H1 (cell line): ENCODE data around the gene TSKU. TPM values are rescaled to one million over a fixed set of nuclear protein-coding genes. Genes with fewer than 3 reads are reported as not detected.

Experiments
- CTCF ChIA-PET: fragments of 300-600 bp; sonication (Branson Sonifier 250); formaldehyde crosslinking; loops from one replicate; lab custom pipeline; 2021; ENCODE audit not compliant: partially characterized antibody; lab: Charles Lee
- POLR2A ChIA-PET: fragments of 300-600 bp; sonication (Branson Sonifier 250); formaldehyde crosslinking; loops from one replicate; lab custom pipeline; 2021; ENCODE audit warnings: inconsistent platforms; ENCODE audit not compliant: partially characterized antibody; lab: Charles Lee
- DNase-seq, 2 experiments: peaks; one replicate each; pipeline versions ENCODE4 v3.0.0 to v3.0.0-alpha.2; 2010 to 2022; ENCODE audit warnings: low spot score in 2 of 2, low read depth in 1 of 2, mixed read lengths in 1 of 2
- FAIRE-seq: peaks from 2 replicates; lab custom pipeline; 2011; peaks lifted over from hg19 to GRCh38; lab: Jason Lieb, UNC
- H2AFZ ChIP-seq: 2 replicates; pipeline ENCODE4 v1.8.1; 2012; ENCODE audit warnings: low read length, inconsistent platforms
- H2AK5ac ChIP-seq: 2 replicates; pipeline ENCODE4 v1.6.1; 2013; ENCODE audit warnings: low read depth, low read length
- H2BK120ac ChIP-seq: replicated peaks from 2 replicates; pipeline ENCODE3; 2013; ENCODE audit warnings: low read depth, low read length, inconsistent platforms
- H2BK12ac ChIP-seq: 2 replicates; pipeline ENCODE4 v1.6.1; 2013; ENCODE audit warnings: low read depth, low read length
- H2BK15ac ChIP-seq: 2 replicates; pipeline ENCODE4 v1.6.1; 2013; ENCODE audit warnings: low read length
- H2BK20ac ChIP-seq: 2 replicates; pipeline ENCODE4 v1.6.1; 2013; ENCODE audit warnings: low read length
- H2BK5ac ChIP-seq: 2 replicates; pipeline ENCODE4 v1.6.1; 2013; ENCODE audit warnings: low read depth, low read length
- H3K14ac ChIP-seq: 2 replicates; pipeline ENCODE4 v1.6.1; 2013; ENCODE audit warnings: inconsistent platforms; ENCODE audit not compliant: insufficient read length
- H3K18ac ChIP-seq: 2 replicates; pipeline ENCODE4 v1.6.1; 2013; ENCODE audit warnings: low read length; ENCODE audit errors: extremely low read depth
- H3K23ac ChIP-seq: 2 replicates; pipeline ENCODE4 v1.6.1; 2013; ENCODE audit warnings: inconsistent platforms; ENCODE audit not compliant: insufficient read length
- H3K23me2 ChIP-seq: 2 replicates; pipeline ENCODE4 v1.6.1; 2013; ENCODE audit warnings: low read depth, low read length
- H3K27ac ChIP-seq: 2 replicates; pipeline ENCODE4 v1.6.1; 2011; ENCODE audit warnings: low read depth, low read length, inconsistent platforms
- H3K27me3 ChIP-seq, 4 experiments: replicated peaks in 1 of 4; 1 replicate in 1 of 4; 2 replicates in 3 of 4; pipeline versions ENCODE4 v1.6.1 to v1.8.1; 2011 to 2013; ENCODE audit warnings: low read length in 3 of 4, mild to moderate bottlenecking in 3 of 4, inconsistent platforms in 2 of 4, mixed read lengths in 2 of 4, moderate library complexity in 1 of 4; ENCODE audit not compliant: control insufficient read depth in 3 of 4, insufficient read depth in 3 of 4; ENCODE audit errors: extremely low read depth in 1 of 4
- H3K36me3 ChIP-seq, 4 experiments: 2 replicates each; pipeline versions ENCODE4 v1.6.1 to v1.8.1; 2011 to 2013; ENCODE audit warnings: mild to moderate bottlenecking in 4 of 4, low read length in 3 of 4, moderate library complexity in 2 of 4, control low read depth in 1 of 4, inconsistent platforms in 1 of 4; ENCODE audit not compliant: insufficient read depth in 4 of 4, control insufficient read depth in 2 of 4
- H3K4ac ChIP-seq: replicated peaks from 2 replicates; pipeline ENCODE3; 2013; ENCODE audit warnings: low read length, low read depth, mixed read lengths, inconsistent platforms; ENCODE audit not compliant: insufficient read length
- H3K4me1 ChIP-seq, 4 experiments: replicated peaks in 1 of 4; 1 replicate in 1 of 4; 2 replicates in 3 of 4; pipeline versions ENCODE4 v1.6.1 to v1.8.1; 2011 to 2013; ENCODE audit warnings: low read length in 3 of 4, inconsistent platforms in 2 of 4, mixed read lengths in 1 of 4; ENCODE audit not compliant: insufficient read depth in 4 of 4, control insufficient read depth in 3 of 4
- H3K4me2 ChIP-seq, 2 experiments: 2 replicates each; pipeline versions ENCODE4 v1.6.1 to v1.8.1; 2011 to 2013; ENCODE audit warnings: low read depth in 2 of 2, low read length in 2 of 2, control low read depth in 1 of 2, inconsistent platforms in 1 of 2, mild to moderate bottlenecking in 1 of 2; ENCODE audit not compliant: insufficient read depth in 1 of 2
- H3K4me3 ChIP-seq, 4 experiments: fragments of 200-600, 300-600 bp in 1 of 4; sonication (generic), shearing (Covaris generic), sonication (Bioruptor Twin) in 1 of 4; 2 replicates each; pipeline versions ENCODE4 v1.5.1 to v1.8.1; 2011 to 2016; ENCODE audit warnings: low read length in 4 of 4, low read depth in 3 of 4, control low read depth in 2 of 4, inconsistent platforms in 2 of 4, mild to moderate bottlenecking in 2 of 4, mixed read lengths in 1 of 4, moderate library complexity in 1 of 4; ENCODE audit not compliant: insufficient read depth in 2 of 4; ENCODE audit errors: extremely low read depth in 1 of 4
- H3K56ac ChIP-seq: replicated peaks from 2 replicates; pipeline ENCODE3; 2013; ENCODE audit warnings: low read depth, mild to moderate bottlenecking, mixed read lengths, low read length, inconsistent platforms; ENCODE audit not compliant: insufficient read length
- H3K79me1 ChIP-seq: 2 replicates; pipeline ENCODE4 v1.6.1; 2013; ENCODE audit warnings: low read depth, low read length, control low read depth
- H3K79me2 ChIP-seq, 2 experiments: 2 replicates each; pipeline versions ENCODE4 v1.6.1 to v1.8.1; 2012 to 2013; ENCODE audit warnings: low read length in 2 of 2, mild to moderate bottlenecking in 2 of 2, inconsistent platforms in 1 of 2; ENCODE audit not compliant: insufficient read depth in 2 of 2, control insufficient read depth in 1 of 2
- H3K9ac ChIP-seq, 4 experiments: replicated peaks in 1 of 4; 1 replicate in 1 of 4; 2 replicates in 3 of 4; pipeline versions ENCODE4 v1.6.1 to v1.8.1; 2011 to 2013; ENCODE audit warnings: low read depth in 3 of 4, low read length in 3 of 4, control low read depth in 2 of 4, mild to moderate bottlenecking in 2 of 4, moderate library complexity in 2 of 4, inconsistent platforms in 1 of 4; ENCODE audit errors: extremely low read depth in 1 of 4
- H3K9me3 ChIP-seq, 2 experiments: 2 replicates each; pipeline versions ENCODE4 v1.6.1 to v1.8.1; 2012 to 2013; ENCODE audit warnings: mild to moderate bottlenecking in 2 of 2, moderate library complexity in 2 of 2, control low read depth in 1 of 2, inconsistent platforms in 1 of 2, low read depth in 1 of 2, low read length in 1 of 2, mixed read lengths in 1 of 2; ENCODE audit not compliant: insufficient read depth in 2 of 2
- H4K20me1 ChIP-seq, 2 experiments: replicated peaks in 1 of 2; 2 replicates each; pipeline versions ENCODE3 to v1.8.1; 2011 to 2013; ENCODE audit warnings: inconsistent platforms in 2 of 2, low read length in 2 of 2, mild to moderate bottlenecking in 1 of 2; ENCODE audit not compliant: insufficient read depth in 2 of 2, control insufficient read depth in 1 of 2
- H4K5ac ChIP-seq: 2 replicates; pipeline ENCODE4 v1.6.1; 2013; ENCODE audit warnings: low read length, low read depth, mixed read lengths, inconsistent platforms; ENCODE audit not compliant: insufficient read length
- H4K8ac ChIP-seq: 2 replicates; pipeline ENCODE4 v1.8.0; 2013; ENCODE audit warnings: mild to moderate bottlenecking, moderate library complexity, low read length, inconsistent platforms; ENCODE audit not compliant: insufficient read depth; ENCODE audit errors: extremely low read depth
- H4K91ac ChIP-seq: replicated peaks from 2 replicates; pipeline ENCODE3; 2013; ENCODE audit warnings: low read length, mixed read lengths, inconsistent platforms; ENCODE audit not compliant: insufficient read length
- GABPA ChIP-seq: IDR thresholded peaks from 2 replicates; pipeline ENCODE4 v1.6.1; 2011; ENCODE audit warnings: mild to moderate bottlenecking, low read length, moderate library complexity, borderline replicate concordance; ENCODE audit not compliant: insufficient read depth
- GTF2F1 ChIP-seq: IDR thresholded peaks from 2 replicates; pipeline ENCODE4 v1.6.1; 2012; ENCODE audit warnings: low read depth, low read length, improper control_type of control experiment, borderline replicate concordance
- KDM1A ChIP-seq: fragments of 200-600, 300-600 bp; sonication (generic); IDR thresholded peaks from 2 replicates; pipeline ENCODE4 v1.7.1; 2016; ENCODE audit warnings: mild to moderate bottlenecking, low read length, borderline replicate concordance
- KDM4A ChIP-seq: IDR thresholded peaks from one replicate; pipeline ENCODE4 v1.7.1; 2012; ENCODE audit warnings: low read depth, mild to moderate bottlenecking, moderate library complexity, low read length, inconsistent platforms; ENCODE audit not compliant: severe bottlenecking
- KDM5A ChIP-seq: fragments of 200-600 bp; IDR thresholded peaks from 2 replicates; pipeline ENCODE4 v1.7.1; 2012; ENCODE audit warnings: mild to moderate bottlenecking, low read length, inconsistent platforms, mixed read lengths
- PHF8 ChIP-seq: fragments of 200-600 bp; sonication (generic); conservative IDR thresholded peaks from 2 replicates; pipeline ENCODE4 v1.7.1; 2012; ENCODE audit warnings: low read depth, mild to moderate bottlenecking, inconsistent platforms, low read length, moderate library complexity
- POLR2A ChIP-seq, 2 experiments: IDR thresholded peaks; 1 replicate in 1 of 2; 2 replicates in 1 of 2; pipeline ENCODE4 v1.6.1; 2011; ENCODE audit warnings: low read depth in 2 of 2, low read length in 2 of 2, mild to moderate bottlenecking in 2 of 2; ENCODE audit errors: control extremely low read depth in 1 of 2
- POU5F1 ChIP-seq: IDR thresholded peaks from 2 replicates; pipeline ENCODE4 v1.6.1; 2011; ENCODE audit warnings: low read depth, mild to moderate bottlenecking, low read length, moderate library complexity
- TEAD4 ChIP-seq: IDR thresholded peaks from 2 replicates; pipeline ENCODE4 v1.6.1; 2012; ENCODE audit warnings: low read depth, low read length, inconsistent platforms, mixed read lengths
- WGBS, 2 experiments: shearing (Covaris generic) in 1 of 2; methylation state at CpG; one replicate each; pipeline versions ENCODE4 v1.1.6 to v1.1.7; 2013 to 2015; ENCODE audit warnings: low lambda C conversion rate in 2 of 2, mixed read lengths in 2 of 2, inconsistent platforms in 1 of 2, low coverage in 1 of 2, missing lambda C conversion rate in 1 of 2; ENCODE audit not compliant: insufficient replicate concordance in 2 of 2, insufficient coverage in 1 of 2, insufficient read length in 1 of 2; ENCODE audit errors: extremely low coverage in 1 of 2, missing lambda C conversion rate in 1 of 2; 5-methylcytosine and 5-hydroxymethylcytosine counted together
- polyA plus RNA-seq, 7 experiments: library from polyadenylated mRNA; depleted of rRNA in 3 of 7; stranded (reverse) in 5 of 7; unstranded in 2 of 7; fragments of >200 nt in 5 of 7; fragments of 200-250 nt in 2 of 7; gene quantifications; 1 replicate in 5 of 7; 2 replicates in 1 of 7; 4 replicates in 1 of 7; pipeline versions ENCODE4 v1.2.1 to v1.2.3, GENCODE V29; 2011 to 2013; ENCODE audit warnings: missing spikeins in 2 of 7, mixed read lengths in 2 of 7
- total RNA-seq: library from RNA; stranded (reverse); fragmentation: NEBNext Ultra II Directional; extraction: Animal tissue kit (Norgen Biotek cat#: 25700); gene quantifications from 2 replicates; pipeline ENCODE4 v1.2.1, GENCODE V29; 2021
- TF ChIP-seq, protein P1 (sequence below): IDR thresholded peaks from 2 replicates; pipeline ENCODE4 v1.6.1; 2012; ENCODE audit warnings: inconsistent platforms

The TSKU gene
- total and polyA plus RNA-seq, 2 of the 8 experiments (the other 6 are each of a cell fraction or from before 2014, with no cell fraction given) = 22.8 to 28.4 TPM

DNA sequence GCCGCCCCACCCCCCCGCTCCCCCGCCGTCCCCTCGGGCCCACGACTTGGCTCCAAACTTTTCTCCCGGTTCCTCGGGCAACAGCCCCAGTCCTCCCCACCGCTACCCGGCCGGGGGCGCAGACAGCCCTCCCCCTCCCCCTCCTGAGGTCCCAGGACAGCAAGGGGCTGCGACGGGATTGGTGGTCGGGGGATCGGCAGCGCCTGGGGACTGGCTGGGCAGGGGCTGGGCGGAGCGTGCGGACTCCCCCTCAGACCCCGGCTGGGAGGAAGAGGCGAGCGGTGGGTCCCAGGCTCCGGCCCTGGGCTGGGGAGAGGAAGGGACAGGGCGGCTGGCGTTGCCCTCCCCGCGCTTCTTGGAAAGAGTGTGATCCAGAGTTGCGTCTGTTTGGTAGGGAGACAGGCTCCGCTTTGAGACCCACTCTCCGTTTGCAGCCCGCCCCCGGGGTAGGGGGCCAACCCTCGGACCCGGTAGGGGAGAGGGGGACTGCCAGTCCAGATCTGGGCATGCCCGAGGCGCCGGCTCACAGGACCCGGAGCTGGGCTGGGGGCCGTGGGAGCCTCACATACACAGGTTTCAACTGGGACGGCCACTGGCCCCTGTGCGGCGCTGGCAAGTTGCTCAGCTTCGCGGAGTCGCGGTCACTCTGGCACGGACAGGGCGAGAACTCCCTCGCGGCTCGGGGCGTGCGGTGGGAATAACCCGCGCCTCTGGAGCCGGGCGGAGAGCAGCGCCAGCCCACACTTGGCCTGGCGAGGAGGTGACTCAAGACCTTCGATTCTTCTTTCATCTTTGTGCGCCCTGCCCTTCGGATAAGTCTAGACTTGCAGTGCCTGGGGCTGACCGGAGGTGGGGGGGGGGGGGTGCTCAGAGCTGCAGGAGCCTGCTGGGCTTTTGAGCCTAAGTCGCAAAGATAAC, 999 bp downstream of the TSKU start:
- ChIA-PET POLR2A (interaction anchor here (0.8 to 2.3 kb wide), 9 partner anchors 10 to 62 kb away, joined by 3 to 12 read pairs (median 3); no protein-coding TSS in a partner anchor), CTCF (interaction anchor here (0.6 to 2.5 kb wide), 7 partner anchors 21 to 256 kb away, joined by 3 to 8 read pairs (median 3); no protein-coding TSS in a partner anchor)
- H4K8ac ChIP-seq = peak overlapping the region; percentile 92; the same call in 1 of the 2 replicates
- FAIRE-seq (no peak), DNase-seq (peak; percentile 79 to 91)
- peak overlapping the region; percentile 96 for H2BK12ac ChIP-seq
- H3K4me3 ChIP-seq = peak overlapping the region; percentile 87 to 91 (median 88)
- peak overlapping the region; percentile 84 for H3K4ac ChIP-seq
- no peak overlapping the region for H3K23ac ChIP-seq
- H3K27ac ChIP-seq = peak overlapping the region; percentile 96
- H2BK5ac ChIP-seq = peak overlapping the region; percentile 97
- peaks cover 28 to 53% of the 10 kb centered on the region in 2 experiments for H3K79me2 ChIP-seq
- peak overlapping the region; percentile 80 to 97 (median 92) for H3K9ac ChIP-seq
- H4K5ac ChIP-seq = peak overlapping the region; percentile 40
- no peaks in the 10 kb centered on the region for H3K9me3 ChIP-seq
- 0 out of 8 replicates have a peak, but pooled peaks cover 0 to 2% (median 0%) of the 10 kb centered on the region in 4 experiments for H3K36me3 ChIP-seq
- H3K27me3 ChIP-seq = no peaks in the 10 kb centered on the region
- H2AK5ac ChIP-seq = 0 out of 2 replicates have a peak overlapping the region, but pooled peaks have one; percentile 97
- peaks cover 20 to 40% (median 31%) of the 10 kb centered on the region in 4 experiments for H3K4me1 ChIP-seq
- H2AFZ ChIP-seq = no peak overlapping the region
- peak overlapping the region; percentile 99 for H4K91ac ChIP-seq
- no peak overlapping the region for H2BK20ac ChIP-seq
- H3K18ac ChIP-seq = no peak overlapping the region; the same call in 1 of the 2 replicates
- peaks cover 19% of the 10 kb centered on the region for H3K79me1 ChIP-seq
- peak overlapping the region; percentile 37 for H2BK120ac ChIP-seq
- 1% methylated on average over 46 of the region's 65 CpGs; no CpG with 5 or more reads in 1 of the 2 experiments for WGBS, 2 experiments
- H3K23me2 ChIP-seq = peaks cover 14% of the 10 kb centered on the region
- H2BK15ac ChIP-seq = peak overlapping the region; percentile 32; the same call in 1 of the 2 replicates
- H3K14ac ChIP-seq = no peak overlapping the region
- peak overlapping the region; percentile 90 to 95 for H3K4me2 ChIP-seq
- H4K20me1 ChIP-seq = peaks cover 16 to 30% of the 10 kb centered on the region in 2 experiments
- H3K56ac ChIP-seq = peak overlapping the region; percentile 70
- no peak for TF ChIP-seq GABPA
- TF ChIP-seq, protein P1, sequence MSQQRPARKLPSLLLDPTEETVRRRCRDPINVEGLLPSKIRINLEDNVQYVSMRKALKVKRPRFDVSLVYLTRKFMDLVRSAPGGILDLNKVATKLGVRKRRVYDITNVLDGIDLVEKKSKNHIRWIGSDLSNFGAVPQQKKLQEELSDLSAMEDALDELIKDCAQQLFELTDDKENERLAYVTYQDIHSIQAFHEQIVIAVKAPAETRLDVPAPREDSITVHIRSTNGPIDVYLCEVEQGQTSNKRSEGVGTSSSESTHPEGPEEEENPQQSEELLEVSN = peak; percentile 43; the same call in 1 of the 2 replicates
- TF ChIP-seq POU5F1 = no peak
- no peak for TF ChIP-seq TEAD4
- TF ChIP-seq KDM5A = no peak
- peak; percentile 16 for TF ChIP-seq PHF8
- 0 out of 2 replicates have a peak, but pooled peaks have one; percentile 26 for TF ChIP-seq KDM1A
- no peak for TF ChIP-seq GTF2F1
- TF ChIP-seq POLR2A (IDR thresholded peaks at IDR 0.05; ENCODE audit: control extremely low read depth in 1 of 2, low read depth in 2 of 2, low read length in 2 of 2) = peak in 1 of 2 experiments; percentile 18
- TF ChIP-seq KDM4A = peak; percentile 64
